ENCODE measurements around the gene MGAT3. TPM values are rescaled to one million over a fixed set of nuclear protein-coding genes. Genes with fewer than 3 reads are reported as not detected.
A peak's percentile ranks its signal among the peaks of the same experiment; 100 is the strongest.
"Not testable (repeated sequence)": the region's sequence is repeated elsewhere in the genome, so short reads cannot be mapped to it uniquely, and the experiment has no call there.

MGAT3 gene, protein sequence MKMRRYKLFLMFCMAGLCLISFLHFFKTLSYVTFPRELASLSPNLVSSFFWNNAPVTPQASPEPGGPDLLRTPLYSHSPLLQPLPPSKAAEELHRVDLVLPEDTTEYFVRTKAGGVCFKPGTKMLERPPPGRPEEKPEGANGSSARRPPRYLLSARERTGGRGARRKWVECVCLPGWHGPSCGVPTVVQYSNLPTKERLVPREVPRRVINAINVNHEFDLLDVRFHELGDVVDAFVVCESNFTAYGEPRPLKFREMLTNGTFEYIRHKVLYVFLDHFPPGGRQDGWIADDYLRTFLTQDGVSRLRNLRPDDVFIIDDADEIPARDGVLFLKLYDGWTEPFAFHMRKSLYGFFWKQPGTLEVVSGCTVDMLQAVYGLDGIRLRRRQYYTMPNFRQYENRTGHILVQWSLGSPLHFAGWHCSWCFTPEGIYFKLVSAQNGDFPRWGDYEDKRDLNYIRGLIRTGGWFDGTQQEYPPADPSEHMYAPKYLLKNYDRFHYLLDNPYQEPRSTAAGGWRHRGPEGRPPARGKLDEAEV
- 1 to 10 TPM; 7.0 to 7.2 TPM for total RNA-seq

DNA sequence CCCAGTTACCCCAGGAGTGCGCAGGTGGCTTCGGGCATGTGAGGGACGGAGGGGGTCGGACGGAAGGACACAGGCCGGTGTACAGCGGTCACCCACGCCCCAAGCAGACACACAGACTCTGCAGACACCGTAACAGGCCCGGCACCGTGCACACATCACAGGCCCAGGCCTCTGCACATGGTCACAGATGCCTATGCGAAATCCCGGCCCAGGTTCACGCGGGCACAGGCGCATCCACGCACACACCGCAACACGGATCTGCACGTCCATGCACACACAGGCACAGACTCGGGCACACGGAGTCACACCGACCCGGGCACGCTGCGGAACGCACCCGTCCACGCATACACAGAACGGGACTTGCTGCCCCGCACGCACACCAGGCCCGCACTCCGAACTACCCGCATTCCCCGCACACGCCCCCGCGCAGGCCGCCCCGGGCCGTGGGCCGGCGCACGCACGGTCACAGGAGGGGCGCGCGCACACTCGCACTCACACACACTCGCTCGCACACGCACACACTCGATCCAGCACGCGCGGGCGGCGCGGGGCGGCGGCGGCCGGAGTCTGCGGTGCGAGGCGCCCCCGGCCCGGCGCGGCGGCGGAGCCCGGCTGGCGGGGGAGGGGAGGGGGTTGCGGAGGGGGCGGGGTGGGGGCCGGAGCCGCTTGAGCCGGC, at the start of gene MGAT3:
Gene MGAT3 (plus strand): TSS at position 491 of the 676 bp plus-strand sequence. CDS start 30,336 bp downstream, outside the sequence.
- ATAC-seq (ENCODE audit: low read depth) (no peak), DNase-seq (no peak)
- no peaks in the 10 kb centered on the region for H3K9me3 Mint-ChIP-seq
- H3K4me1 Mint-ChIP-seq = peaks cover 20% of the 10 kb centered on the region
- POLR2A ChIA-PET = no interaction called here
- peaks cover 14% of the 10 kb centered on the region for H3K36me3 Mint-ChIP-seq
- H3K27ac Mint-ChIP-seq = peak within 1 kb of the TSS; percentile 79
- H3K27me3 Mint-ChIP-seq = peaks cover 26% of the 10 kb centered on the region
- H3K4me3 Mint-ChIP-seq = peak within 1 kb of the TSS; percentile 72

DNA sequence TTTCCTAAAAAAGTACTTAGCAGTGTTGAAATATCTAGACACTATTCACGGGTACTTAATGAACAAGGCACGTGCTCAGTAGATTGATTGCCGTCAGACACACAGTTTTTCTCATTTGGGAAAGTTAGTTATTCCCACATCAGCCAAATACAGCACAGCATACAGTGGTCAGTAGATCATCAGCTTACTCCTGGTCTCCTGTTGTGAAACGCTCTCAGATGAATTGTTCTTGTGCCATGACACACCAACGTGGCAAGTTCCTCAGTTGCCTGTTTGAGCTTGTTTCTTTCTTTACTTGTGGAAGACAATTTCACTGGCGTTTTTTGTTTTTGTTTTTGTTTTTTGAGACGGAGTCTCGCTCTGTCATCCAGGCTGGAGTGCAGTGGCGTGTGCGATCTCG, 48.6 kb upstream of the MGAT3 start:
- POLR2A ChIA-PET = interaction anchor here (0.6 kb wide), 1 partner anchor 67 kb away, joined by 3 read pairs; no protein-coding TSS in a partner anchor
- peaks cover 44% of the 10 kb centered on the region for H3K4me1 Mint-ChIP-seq
- H3K36me3 Mint-ChIP-seq = peaks cover 31% of the 10 kb centered on the region
- no peak overlapping the region for H3K27ac Mint-ChIP-seq
- no peak overlapping the region for H3K4me3 Mint-ChIP-seq
- DNase-seq (no peak), ATAC-seq (ENCODE audit: low read depth) (no peak)
- no peaks in the 10 kb centered on the region for H3K9me3 Mint-ChIP-seq
- no peaks in the 10 kb centered on the region for H3K27me3 Mint-ChIP-seq

DNA sequence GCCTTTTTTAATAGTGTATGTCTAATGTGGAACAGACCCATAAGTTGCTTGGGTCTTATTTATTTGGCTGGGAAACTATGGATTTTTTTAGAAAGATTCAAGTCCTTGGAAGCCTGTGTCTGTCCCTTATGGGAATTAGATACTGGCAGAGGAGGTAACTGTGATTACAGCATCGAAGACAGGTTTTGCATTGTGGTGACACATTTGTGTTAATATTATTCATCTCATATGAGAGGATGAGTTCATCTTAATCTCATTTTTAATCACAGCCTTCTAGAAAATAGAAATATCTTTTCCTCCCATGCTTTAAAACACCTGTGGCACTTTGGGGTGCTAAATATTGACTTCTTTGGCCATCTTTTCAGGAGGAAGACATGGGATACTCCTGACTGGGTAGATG, 48.0 kb upstream of the MGAT3 start:
- POLR2A ChIA-PET = no interaction called here
- no peaks in the 10 kb centered on the region for H3K27me3 Mint-ChIP-seq
- ATAC-seq (ENCODE audit: low read depth) (no peak), DNase-seq (no peak)
- H3K4me3 Mint-ChIP-seq = no peak overlapping the region
- no peak overlapping the region for H3K27ac Mint-ChIP-seq
- H3K36me3 Mint-ChIP-seq = peaks cover 30% of the 10 kb centered on the region
- H3K4me1 Mint-ChIP-seq = peaks cover 48% of the 10 kb centered on the region
- no peaks in the 10 kb centered on the region for H3K9me3 Mint-ChIP-seq

DNA sequence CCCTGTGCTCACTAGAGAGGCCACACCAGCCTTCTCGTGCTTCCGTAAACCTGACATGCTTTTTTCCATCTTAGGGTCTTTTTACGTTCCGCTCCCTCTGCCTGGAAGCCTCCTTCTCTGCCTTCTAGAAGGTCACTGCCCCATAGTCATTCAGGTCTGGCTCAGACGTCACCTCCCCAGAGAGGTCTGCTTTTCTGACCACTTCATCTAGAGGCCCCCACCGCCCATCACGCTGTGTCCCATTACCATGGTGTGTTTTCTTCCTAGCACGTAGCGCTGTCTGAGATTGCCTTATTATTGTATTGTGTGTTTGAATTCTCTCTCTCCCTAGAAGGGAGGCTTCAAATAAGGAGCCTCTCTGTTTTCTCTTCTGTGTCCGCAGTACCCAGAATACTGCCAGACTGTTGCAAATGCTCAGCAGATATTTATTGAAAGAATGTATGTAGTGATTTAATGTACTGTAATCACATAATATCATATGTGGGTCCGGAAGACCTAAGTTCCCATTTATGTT, 47.2 kb upstream of the MGAT3 start:
- Mint-ChIP-seq H3K4me1 (peaks cover 54% of the 10 kb centered on the region), H3K36me3 (peaks cover 31% of the 10 kb centered on the region), H3K4me3 (no peak overlapping the region), H3K27me3 (no peaks in the 10 kb centered on the region), H3K9me3 (no peaks in the 10 kb centered on the region), H3K27ac (no peak overlapping the region)
- POLR2A ChIA-PET = no interaction called here
- ATAC-seq (ENCODE audit: low read depth) (no peak), DNase-seq (no peak)

- ATAC-seq (ENCODE audit: low read depth) (no peak), DNase-seq (no peak)
- Mint-ChIP-seq H3K36me3 (peaks cover 31% of the 10 kb centered on the region), H3K4me3 (no peak overlapping the region), H3K4me1 (peaks cover 49% of the 10 kb centered on the region), H3K9me3 (no peaks in the 10 kb centered on the region), H3K27ac (no peak overlapping the region), H3K27me3 (no peaks in the 10 kb centered on the region)
- POLR2A ChIA-PET = interaction anchor here (0.6 to 5.2 kb wide), 3 partner anchors 9 to 49 kb away, joined by 3 to 68 read pairs (median 3); partner anchors contain the start of gene TAB1
Observed at GRCh38 chr22:39410264-39410663, 46.5 kb upstream of the MGAT3 start.

- Mint-ChIP-seq H3K36me3 (peaks cover 25% of the 10 kb centered on the region), H3K4me1 (peaks cover 48% of the 10 kb centered on the region), H3K27ac (peak overlapping the region; percentile 98), H3K4me3 (peak overlapping the region; percentile 85)
- H3K27me3 Mint-ChIP-seq; ATAC-seq (ENCODE audit: low read depth); DNase-seq; H3K9me3 Mint-ChIP-seq: not testable (repeated sequence)
- POLR2A ChIA-PET = interaction anchor here (0.9 to 5.2 kb wide), 7 partner anchors 10 to 117 kb away, joined by 3 to 68 read pairs (median 10); partner anchors contain the start of genes ATF4 and TAB1
Observed at GRCh38 chr22:39411828-39412365, 44.9 kb upstream of the MGAT3 start.

GRCh38 chr22:39413204-39413603, 43.6 kb upstream of the MGAT3 start:
- Mint-ChIP-seq H3K4me1 (peaks cover 47% of the 10 kb centered on the region), H3K27ac (peak overlapping the region; percentile 98), H3K36me3 (peaks cover 25% of the 10 kb centered on the region), H3K4me3 (peak overlapping the region; percentile 85)
- H3K27me3 Mint-ChIP-seq; ATAC-seq (ENCODE audit: low read depth); DNase-seq; H3K9me3 Mint-ChIP-seq: not testable (repeated sequence)
- POLR2A ChIA-PET = interaction anchor here (0.7 to 5.2 kb wide), 12 partner anchors 11 to 764 kb away, joined by 4 to 68 read pairs (median 8); partner anchors contain the start of genes ATF4, RPL3, TAB1 and TNRC6B

DNA sequence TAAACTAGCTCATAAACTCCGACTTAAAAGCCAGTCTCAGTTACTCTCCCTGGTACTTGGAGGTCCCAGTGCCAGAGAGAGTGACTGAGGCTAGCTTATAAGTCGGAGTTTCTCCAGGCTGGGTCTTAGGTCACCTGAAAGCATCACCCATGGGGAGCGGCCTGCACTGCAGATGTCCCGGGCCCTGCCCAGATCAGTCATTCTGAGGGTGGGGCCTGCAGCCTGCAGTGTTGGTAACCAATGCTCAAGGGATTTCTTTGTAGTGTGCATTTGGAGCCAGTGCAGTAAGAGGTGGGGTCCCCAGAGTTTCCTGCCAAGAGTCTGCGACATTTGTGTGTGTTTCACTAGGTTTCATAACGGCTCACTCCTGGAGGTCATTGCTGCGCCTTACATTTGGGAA, 42.4 kb upstream of the MGAT3 start:
- no peaks in the 10 kb centered on the region for H3K9me3 Mint-ChIP-seq
- DNase-seq (no peak), ATAC-seq (ENCODE audit: low read depth) (no peak)
- no peaks in the 10 kb centered on the region for H3K27me3 Mint-ChIP-seq
- POLR2A ChIA-PET = interaction anchor here (2.5 to 5.2 kb wide), 2 partner anchors 13 to 106 kb away, joined by 14 to 68 read pairs; partner anchors contain the start of genes ATF4 and TAB1
- peaks cover 26% of the 10 kb centered on the region for H3K36me3 Mint-ChIP-seq
- H3K4me1 Mint-ChIP-seq = peaks cover 45% of the 10 kb centered on the region
- H3K27ac Mint-ChIP-seq = peak overlapping the region; percentile 98
- H3K4me3 Mint-ChIP-seq = peak overlapping the region; percentile 18

DNA sequence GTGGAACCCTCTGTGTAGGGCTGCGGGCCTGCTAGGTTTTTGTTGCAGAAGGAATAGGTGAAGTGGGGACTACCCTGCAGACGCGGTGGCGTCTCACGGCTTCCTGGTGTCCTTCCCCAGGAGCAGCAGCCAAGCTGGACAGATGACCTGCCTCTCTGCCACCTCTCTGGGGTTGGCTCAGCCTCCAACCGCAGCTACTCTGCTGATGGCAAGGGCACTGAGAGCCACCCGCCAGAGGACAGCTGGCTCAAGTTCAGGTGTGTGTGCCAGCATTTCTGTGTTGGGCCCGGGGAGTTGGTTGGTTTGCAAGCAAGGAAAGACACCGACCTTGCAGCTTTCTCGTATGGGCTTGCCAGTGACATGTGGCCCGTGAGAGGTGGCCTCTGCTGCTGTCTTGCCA, 41.9 kb upstream of the MGAT3 start:
- no peak for ATAC-seq (ENCODE audit: low read depth)
- no peaks in the 10 kb centered on the region for H3K27me3 Mint-ChIP-seq
- no peak overlapping the region for H3K4me3 Mint-ChIP-seq
- H3K36me3 Mint-ChIP-seq = peaks cover 26% of the 10 kb centered on the region
- DNase-seq = no peak
- POLR2A ChIA-PET = interaction anchor here (5.2 kb wide), 1 partner anchor 13 kb away, joined by 68 read pairs; the partner anchor contains the start of gene TAB1
- no peaks in the 10 kb centered on the region for H3K9me3 Mint-ChIP-seq
- H3K4me1 Mint-ChIP-seq = peaks cover 41% of the 10 kb centered on the region
- no peak overlapping the region for H3K27ac Mint-ChIP-seq

DNA sequence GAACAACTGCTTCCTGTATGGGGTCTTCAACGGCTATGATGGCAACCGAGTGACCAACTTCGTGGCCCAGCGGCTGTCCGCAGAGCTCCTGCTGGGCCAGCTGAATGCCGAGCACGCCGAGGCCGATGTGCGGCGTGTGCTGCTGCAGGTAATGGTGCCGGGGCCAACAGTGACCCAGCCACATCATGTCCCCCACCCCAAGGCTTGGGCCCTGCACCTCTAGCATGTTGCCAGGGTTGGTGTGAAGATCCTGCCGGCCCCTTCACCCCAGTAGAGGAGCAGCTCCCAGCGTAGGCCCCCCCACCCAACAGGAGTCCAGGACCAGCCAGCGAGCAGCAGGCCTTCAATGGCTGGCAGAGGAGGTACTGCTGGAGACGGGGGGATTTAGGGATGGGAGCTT, 41.3 kb upstream of the MGAT3 start:
- Mint-ChIP-seq H3K27ac (no peak overlapping the region), H3K36me3 (peaks cover 26% of the 10 kb centered on the region)
- no peak for ATAC-seq (ENCODE audit: low read depth)

DNA sequence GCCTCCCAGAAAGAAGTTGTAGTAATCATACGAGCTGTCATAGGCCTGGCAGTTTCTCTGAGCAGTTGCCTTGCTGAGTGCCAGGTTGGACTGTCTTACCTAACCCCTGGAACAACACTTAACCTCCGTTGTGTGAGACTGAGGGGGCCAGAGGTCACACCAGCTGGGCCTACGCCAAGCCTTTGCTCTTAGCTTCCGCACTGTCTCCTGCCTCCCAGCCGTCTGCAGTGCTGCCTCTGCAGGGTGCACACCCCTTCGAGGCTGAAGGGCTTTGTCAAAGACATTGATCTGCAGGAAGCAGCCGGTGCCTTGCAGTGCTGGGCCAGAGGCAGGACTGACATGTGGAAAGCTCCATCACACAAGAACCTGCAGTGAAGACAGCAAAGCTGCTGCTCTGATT, 40.5 kb upstream of the MGAT3 start:
- POLR2A ChIA-PET = interaction anchor here (0.6 to 1.3 kb wide), 3 partner anchors 97 to 244 kb away, joined by 3 to 4 read pairs (median 4); partner anchors contain the start of genes ATF4 and RPL3
- peak; percentile 31 for ATAC-seq (ENCODE audit: low read depth)
- DNase-seq = no peak

More for the DNA sequence above, 41.3 kb upstream of the MGAT3 start:
- H3K9me3 Mint-ChIP-seq = no peaks in the 10 kb centered on the region
- no peak for DNase-seq
- no peaks in the 10 kb centered on the region for H3K27me3 Mint-ChIP-seq
- H3K4me3 Mint-ChIP-seq = no peak overlapping the region
- POLR2A ChIA-PET = interaction anchor here (1.3 to 5.2 kb wide), 2 partner anchors 14 to 105 kb away, joined by 4 to 68 read pairs; partner anchors contain the start of genes ATF4 and TAB1
- H3K4me1 Mint-ChIP-seq = peaks cover 41% of the 10 kb centered on the region

GRCh38 chr22:39417641-39418040, 39.2 kb upstream of the MGAT3 start:
- H3K36me3 Mint-ChIP-seq = peaks cover 21% of the 10 kb centered on the region
- H3K9me3 Mint-ChIP-seq = no peaks in the 10 kb centered on the region
- H3K4me1 Mint-ChIP-seq = peaks cover 24% of the 10 kb centered on the region
- no peak for ATAC-seq (ENCODE audit: low read depth)
- H3K27ac Mint-ChIP-seq = no peak overlapping the region
- POLR2A ChIA-PET = no interaction called here
- no peak overlapping the region for H3K4me3 Mint-ChIP-seq
- no peaks in the 10 kb centered on the region for H3K27me3 Mint-ChIP-seq
- no peak for DNase-seq

More for the DNA sequence above, 40.5 kb upstream of the MGAT3 start:
- Mint-ChIP-seq H3K27ac (peak overlapping the region; percentile 5), H3K4me3 (no peak overlapping the region), H3K4me1 (peaks cover 35% of the 10 kb centered on the region), H3K36me3 (peaks cover 21% of the 10 kb centered on the region), H3K27me3 (no peaks in the 10 kb centered on the region), H3K9me3 (no peaks in the 10 kb centered on the region)
